T47D (cell line): ENCODE results near the gene MRPS27.
A peak's percentile ranks its signal among the peaks of the same experiment; 100 is the strongest.

Source experiments
- DNase-seq, 2 experiments: peaks; one replicate each; pipeline versions ENCODE4 v3.0.0 to v3.0.0-alpha.2; 2011 to 2012; ENCODE audit warnings: low read depth in 1 of 2, low spot score in 1 of 2
- JUND ChIP-seq: IDR thresholded peaks from 2 replicates; pipeline ENCODE4 v1.6.1; 2012; ENCODE audit warnings: low read depth
- in situ Hi-C: cut with HindIII; loops from 2 replicates; pipeline ENCODE4 v1.10.0; 2016; ENCODE audit warnings: low sequenced_read_pairs, low pct_unique_long_range_greater_than_20kb

Gene MRPS27

DNA sequence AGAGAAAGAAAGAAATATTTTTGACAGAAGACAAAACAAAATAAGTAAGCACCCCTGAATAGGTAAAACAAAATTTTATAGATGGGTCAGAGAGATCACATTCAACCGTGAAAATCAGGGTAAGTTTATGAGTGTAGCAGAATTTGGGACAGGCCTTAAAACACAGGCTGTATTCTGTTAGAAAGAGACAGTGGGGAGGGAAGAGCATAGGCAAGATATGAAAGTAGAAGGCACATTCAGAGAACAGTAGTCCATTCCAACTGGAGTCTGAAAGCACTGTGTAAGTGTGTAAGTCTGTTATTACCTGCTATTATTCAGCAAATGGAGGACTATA is 38.6 kb downstream of the MRPS27 start:
- DNase-seq = no peak
- in situ Hi-C loops = no loop called here
- no peak for TF ChIP-seq JUND

DNA sequence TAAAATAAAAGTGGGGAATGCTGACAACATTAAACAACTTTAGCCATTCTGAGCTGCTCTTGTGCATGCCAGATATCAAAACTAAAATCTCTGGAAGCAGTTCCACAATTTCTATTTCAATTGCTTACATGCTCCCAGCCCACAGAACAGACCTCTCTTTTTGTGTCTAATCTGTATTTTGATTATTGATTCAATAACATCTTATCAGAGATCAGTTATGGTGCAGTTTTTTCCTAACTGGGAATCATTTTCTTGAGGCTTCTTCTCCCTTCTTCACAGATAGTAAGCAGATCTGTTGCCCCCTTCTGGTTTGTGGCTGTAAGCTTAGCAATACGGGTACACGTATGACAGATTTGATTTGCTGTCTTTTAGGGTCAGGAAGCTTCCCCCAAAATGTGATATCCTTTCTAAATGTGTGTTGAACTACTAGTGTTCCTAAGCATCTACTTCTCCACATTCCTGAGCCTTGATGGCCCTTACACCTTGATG is 39.4 kb downstream of the MRPS27 start:
- no peak for TF ChIP-seq JUND
- in situ Hi-C loops = no loop called here
- DNase-seq = peak in 1 of 2 experiments; percentile 40

DNA sequence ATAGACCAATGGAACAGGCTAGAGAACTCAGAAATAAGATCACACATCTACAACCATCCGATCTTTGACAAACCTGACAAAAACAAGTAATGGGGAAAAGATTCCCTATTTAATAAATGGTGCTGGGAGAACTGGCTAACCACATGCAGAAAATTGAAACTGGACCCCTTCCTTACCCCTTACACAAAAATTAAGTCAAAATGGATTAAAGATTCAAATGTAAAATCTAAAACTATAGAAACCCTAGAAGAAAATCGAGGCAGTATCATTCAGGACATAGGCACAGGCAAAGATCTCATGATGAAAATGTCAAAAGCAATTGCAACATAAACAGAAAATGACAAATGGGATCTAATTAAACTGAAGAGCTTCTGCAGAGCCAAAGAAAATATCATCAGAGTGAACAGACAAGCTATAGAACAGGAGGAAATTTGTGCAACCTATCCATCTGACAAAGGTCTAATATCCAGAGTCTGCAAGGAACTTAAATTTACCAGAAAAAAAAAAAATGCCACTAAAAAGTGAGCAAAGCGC is 43.8 kb downstream of the MRPS27 start:
- DNase-seq = no peak
- TF ChIP-seq JUND = no peak
- in situ Hi-C loops = no loop called here

DNA sequence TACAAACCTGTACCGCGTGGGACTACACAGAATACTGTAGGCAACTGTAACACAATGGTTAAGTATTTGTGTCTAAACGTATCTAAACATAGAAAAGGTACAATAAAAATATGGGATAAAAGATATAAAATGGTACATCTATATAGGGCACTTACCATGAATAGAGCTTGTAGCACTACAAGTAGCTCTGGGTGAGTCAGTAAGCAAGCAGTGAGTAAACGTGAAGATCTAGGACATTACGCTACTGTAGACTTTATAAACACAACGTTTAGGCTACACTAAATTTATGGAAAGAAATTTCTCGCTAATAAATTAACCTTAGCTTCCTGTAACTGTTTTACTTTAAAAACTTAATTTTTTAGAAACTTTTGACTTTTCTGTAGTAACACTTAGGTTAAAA is 46.5 kb downstream of the MRPS27 start:
- in situ Hi-C loops = no loop called here
- no peak for DNase-seq
- TF ChIP-seq JUND = no peak

DNA sequence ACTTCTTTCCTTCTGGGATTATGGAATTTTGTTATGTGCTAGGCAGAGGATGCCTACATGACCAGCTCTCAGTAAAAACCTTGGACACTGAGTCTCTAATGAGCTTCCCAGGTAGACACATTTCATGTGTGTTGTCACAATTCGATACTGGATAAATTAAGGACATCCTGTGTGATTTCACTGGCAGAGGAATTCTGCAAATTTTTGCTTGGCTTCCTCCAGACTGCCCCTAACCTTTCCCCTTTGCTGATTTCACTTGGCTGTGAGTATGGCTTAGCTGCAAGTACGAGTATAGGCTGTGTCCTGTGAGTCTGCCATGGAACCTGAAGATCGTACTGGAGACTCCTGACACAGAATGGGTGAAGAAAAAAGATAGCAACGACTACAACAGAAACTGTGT is 47.6 kb downstream of the MRPS27 start:
- in situ Hi-C loops = no loop called here
- TF ChIP-seq JUND = no peak
- no peak for DNase-seq

DNA sequence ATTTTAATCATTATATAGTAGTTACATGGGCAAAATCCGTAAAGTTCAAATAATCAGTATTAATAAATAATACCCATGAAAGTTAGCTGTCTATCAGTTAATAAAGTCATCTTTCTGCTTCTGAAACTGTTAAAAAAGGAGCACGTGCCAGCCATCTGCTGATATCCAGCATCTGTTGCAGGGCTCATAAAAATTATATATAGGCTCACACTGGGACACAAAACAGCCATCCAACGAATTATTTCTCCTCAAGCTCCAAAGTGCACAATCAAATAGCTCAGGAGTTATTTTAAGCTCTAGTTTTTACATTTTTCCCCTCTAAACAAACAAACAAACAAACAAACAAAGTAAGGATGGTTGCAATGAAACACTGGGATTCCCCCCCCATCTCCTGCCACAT is 48.3 kb downstream of the MRPS27 start:
- TF ChIP-seq JUND = no peak

DNA sequence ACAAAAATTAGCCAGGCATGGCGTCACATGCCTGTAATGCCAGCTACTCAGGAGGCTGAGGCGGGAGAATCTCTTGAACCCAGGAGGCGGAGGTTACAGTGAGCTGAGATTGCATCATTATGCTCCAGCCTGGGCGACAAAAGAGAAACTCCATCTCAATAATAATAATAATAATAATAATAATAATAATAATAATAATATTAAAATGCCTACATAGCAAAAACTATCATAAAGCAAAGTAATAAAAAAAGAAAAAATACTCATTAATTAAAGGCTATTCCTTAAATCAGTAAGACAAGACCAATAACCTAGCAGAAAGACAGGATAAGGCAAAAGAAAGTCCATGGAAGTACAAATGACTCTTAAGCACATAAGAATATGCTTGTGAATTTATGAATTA is 50.0 kb downstream of the MRPS27 start:
- no peak for DNase-seq
- in situ Hi-C loops = no loop called here
- no peak for TF ChIP-seq JUND

More for the DNA sequence above, 48.3 kb downstream of the MRPS27 start:
- no peak for DNase-seq
- in situ Hi-C loops = no loop called here

DNA sequence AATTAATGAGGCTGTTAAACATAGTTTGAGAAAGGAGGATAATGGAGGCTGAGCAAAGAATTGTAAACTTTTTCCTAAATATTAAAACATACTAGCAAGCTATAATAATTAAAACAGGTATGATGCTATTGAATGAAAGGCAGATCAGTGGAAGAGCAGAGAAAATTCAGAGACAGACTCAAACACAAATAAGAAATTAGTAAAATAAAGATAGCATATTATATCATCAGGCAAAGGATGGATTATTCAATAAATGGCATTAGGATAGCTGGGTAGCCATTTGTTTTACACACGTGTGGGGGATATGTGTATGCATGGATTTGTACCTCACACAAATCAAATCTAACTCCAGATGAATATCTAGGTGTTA is 50.6 kb downstream of the MRPS27 start:
- no peak for DNase-seq
- in situ Hi-C loops = no loop called here
- no peak for TF ChIP-seq JUND

DNA sequence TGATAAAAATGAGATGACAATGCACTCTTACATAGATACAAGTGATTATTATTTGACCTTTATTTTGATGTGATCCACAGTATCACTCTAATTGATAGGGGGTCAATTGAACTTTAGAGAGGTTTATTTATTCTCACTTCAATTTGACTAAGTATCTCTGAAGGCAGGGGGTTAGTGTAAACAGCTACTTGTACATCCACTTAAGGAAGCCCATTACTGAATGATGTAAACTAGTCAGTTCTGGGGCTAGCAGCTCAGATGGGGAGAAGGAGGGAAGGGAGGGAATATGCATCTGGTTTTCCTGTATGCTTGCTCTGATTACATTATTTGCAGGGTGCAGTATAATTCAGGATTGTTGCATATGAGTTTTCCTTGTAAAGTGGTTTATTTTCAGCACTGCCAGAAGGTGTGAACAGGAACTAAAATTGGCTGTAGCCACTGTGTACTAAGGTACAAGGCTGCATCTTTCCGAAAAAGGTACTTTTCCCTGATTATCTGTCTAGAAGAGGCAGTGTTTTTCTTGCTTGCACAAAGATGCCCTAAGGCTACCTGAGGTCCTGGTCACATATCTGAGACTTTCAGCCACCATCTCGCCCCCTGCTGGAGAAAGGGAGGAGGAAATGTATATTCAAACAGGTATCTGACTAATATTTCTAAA is 51.2 kb downstream of the MRPS27 start:
- no peak for TF ChIP-seq JUND
- in situ Hi-C loops = no loop called here
- peak in 1 of 2 experiments; percentile 76 for DNase-seq

DNA sequence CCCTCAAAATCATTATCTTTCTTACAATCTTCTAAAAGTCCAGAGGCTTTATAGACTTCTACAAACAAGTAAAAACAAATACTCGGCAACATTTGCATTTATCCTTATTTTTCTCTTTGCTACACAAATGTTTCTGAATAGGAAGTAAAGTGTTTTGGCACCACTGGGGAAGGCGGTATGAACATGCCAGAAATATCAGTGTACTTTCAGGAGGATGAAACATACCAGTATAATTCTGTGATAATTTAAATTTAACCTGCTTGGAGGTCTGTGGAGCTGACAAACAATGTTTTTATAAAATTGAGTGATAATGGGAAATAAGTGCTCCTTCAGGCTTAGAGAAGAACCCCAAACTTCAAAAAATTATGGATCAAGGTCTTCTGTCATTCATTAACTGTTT is 51.8 kb downstream of the MRPS27 start:
- no peak for TF ChIP-seq JUND
- in situ Hi-C loops = no loop called here
- no peak for DNase-seq

DNA sequence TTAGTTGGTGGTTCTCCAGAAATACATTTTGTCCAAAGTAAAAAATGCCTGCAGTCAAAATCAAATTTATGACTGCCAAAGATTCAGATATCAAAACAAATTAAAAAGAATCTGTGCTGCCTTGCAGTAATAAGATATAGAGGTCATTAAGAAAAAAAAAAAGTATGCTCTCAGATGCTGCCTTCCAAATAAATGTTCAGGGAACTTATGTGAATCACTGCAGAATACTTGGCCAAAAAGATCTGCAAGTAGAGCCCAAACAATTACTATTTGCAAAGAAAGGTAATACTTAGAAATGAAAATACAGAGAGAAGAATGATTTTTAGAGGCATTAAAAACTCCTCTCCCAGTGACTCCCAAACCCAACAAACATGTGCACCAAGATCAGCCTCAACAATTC is 52.4 kb downstream of the MRPS27 start:
- in situ Hi-C loops = no loop called here
- no peak for TF ChIP-seq JUND
- no peak for DNase-seq

DNA sequence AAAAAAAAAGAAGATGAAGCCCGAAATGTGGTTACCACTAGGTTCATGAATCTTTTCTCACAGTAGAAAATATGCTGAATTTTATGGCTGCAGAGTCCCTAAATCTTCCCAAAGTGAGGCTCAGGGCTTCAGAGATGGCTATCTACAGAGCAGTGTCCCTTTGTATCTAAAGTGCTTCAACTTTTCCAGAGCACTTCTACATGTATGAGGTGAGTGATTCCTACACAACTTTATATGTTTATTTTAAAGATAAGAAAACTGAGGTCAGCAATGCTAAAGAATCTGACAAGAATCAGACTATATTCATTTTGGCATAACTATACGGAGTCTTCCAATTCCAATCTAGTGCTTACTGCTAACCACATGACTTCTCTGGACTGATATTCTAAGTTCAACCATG is 53.2 kb downstream of the MRPS27 start:
- no peak for DNase-seq
- in situ Hi-C loops = no loop called here
- no peak for TF ChIP-seq JUND

DNA sequence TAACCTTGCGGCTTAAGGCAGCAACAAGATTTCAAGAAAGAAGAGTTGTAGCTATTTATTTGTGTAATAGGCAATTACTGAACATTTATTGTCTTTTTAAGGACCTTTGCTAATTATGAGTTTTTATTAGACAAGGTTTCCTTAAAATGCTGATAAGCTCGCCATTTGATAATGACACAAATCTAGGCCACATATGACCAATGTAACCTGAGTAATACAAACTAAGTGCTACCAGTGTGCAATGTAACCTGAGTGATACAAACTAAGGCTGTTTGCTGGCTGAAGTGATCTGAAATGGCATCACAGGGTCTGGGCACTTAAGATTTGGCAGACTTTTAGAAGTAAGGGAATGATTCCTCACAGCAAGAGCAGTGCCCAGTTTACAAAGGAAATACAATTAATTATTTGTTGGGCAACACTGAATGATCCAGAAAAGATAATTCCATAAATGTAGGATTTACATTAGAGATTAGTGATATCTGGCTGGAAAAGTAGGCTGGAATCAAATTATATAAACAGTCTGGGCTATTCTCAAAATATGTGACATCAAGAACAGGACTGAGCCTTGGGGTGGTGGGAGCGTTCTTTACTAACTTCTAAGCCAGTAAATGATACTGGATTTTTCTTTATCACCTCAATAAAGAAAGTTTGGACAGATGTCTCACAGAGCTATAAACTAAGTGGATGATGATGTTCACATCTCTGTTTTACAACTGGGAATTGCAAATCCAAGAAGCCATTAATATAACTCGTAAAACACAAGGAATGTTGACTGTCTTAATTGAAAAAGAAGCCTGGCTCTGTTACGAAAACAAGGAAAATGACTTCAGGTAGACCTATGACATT is 54.8 kb downstream of the MRPS27 start:
- TF ChIP-seq JUND = no peak
- in situ Hi-C loops = no loop called here

More for the DNA sequence above, 54.8 kb downstream of the MRPS27 start:
- no peak for DNase-seq
